HG03039 (cell line): Measurements from ENCODE around the gene WNT11.

ENCODE experiments used
- ATAC-seq: cut with Tn5 transposase; IDR thresholded peaks from one replicate; pipeline ENCODE4 v1.9.1; 2021; ENCODE audit warnings: mild to moderate bottlenecking, moderate library complexity; ENCODE audit not compliant: unreplicated experiment

The WNT11 gene

GRCh38 chr11:76238551-76238950 lies 32.2 kb upstream of the WNT11 start:
- no peak for ATAC-seq

- no peak for ATAC-seq
Observed at GRCh38 chr11:76237914-76238313, 31.6 kb upstream of the WNT11 start.

GRCh38 chr11:76237000-76237649 lies 30.8 kb upstream of the WNT11 start:
- no peak for ATAC-seq

- peak; percentile 12 for ATAC-seq
Observed at GRCh38 chr11:76236092-76236999, 30.0 kb upstream of the WNT11 start.

GRCh38 chr11:76235233-76236091 lies 29.2 kb upstream of the WNT11 start:
- ATAC-seq = peak; percentile 60

GRCh38 chr11:76234416-76235232 lies 28.3 kb upstream of the WNT11 start:
- peak; percentile 7 for ATAC-seq

- no peak for ATAC-seq
Observed at GRCh38 chr11:76234021-76234415, 27.7 kb upstream of the WNT11 start.

- ATAC-seq = no peak
Observed at GRCh38 chr11:76233196-76233921, 27.1 kb upstream of the WNT11 start.

GRCh38 chr11:76232026-76232665 lies 25.8 kb upstream of the WNT11 start:
- no peak for ATAC-seq

GRCh38 chr11:76231121-76231738 lies 24.9 kb upstream of the WNT11 start:
- ATAC-seq = no peak

- no peak for ATAC-seq
Observed at GRCh38 chr11:76230392-76230791, 24.1 kb upstream of the WNT11 start.

- ATAC-seq = no peak
Observed at GRCh38 chr11:76229690-76230240, 23.5 kb upstream of the WNT11 start.

- no peak for ATAC-seq
Observed at GRCh38 chr11:76228875-76229149, 22.5 kb upstream of the WNT11 start.

- no peak for ATAC-seq
Observed at GRCh38 chr11:76228071-76228874, 22.0 kb upstream of the WNT11 start.

GRCh38 chr11:76226626-76227025 lies 20.3 kb upstream of the WNT11 start:
- no peak for ATAC-seq

GRCh38 chr11:76225122-76225611 lies 18.9 kb upstream of the WNT11 start:
- no peak for ATAC-seq

- no peak for ATAC-seq
Observed at GRCh38 chr11:76224461-76225121, 18.3 kb upstream of the WNT11 start.
